Measurements from ENCODE around the gene ZMYND19.
A peak's percentile ranks its signal among the peaks of the same experiment; 100 is the strongest.
"Not testable (repeated sequence)": the region's sequence is repeated elsewhere in the genome, so short reads cannot be mapped to it uniquely, and the experiment has no call there.

ZMYND19 gene

DNA sequence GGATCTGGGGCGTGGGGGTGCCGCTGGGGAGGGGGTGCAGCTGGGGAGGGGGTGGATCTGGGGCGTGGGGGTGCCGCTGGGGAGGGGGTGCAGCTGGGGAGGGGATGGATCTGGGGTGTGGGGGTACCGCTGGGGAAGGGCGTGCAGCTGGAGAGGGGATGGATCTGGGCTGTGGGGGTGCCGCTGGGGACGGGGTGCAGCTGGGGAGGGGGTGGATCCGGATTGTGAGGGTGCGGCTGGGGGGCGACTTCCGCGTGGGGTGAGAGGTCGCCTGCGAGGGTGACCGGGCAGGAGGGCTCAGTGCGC, 39.4 kb downstream of the ZMYND19 start:
- H3K9me3 ChIP-seq; DNase-seq (ENCODE audit: low spot score in 2 of 2); H3K4me1 ChIP-seq; in situ Hi-C loops (cut with MboI; ENCODE audit: low sequenced_read_pairs); H3K27me3 ChIP-seq (ENCODE audit: low read depth): not testable (repeated sequence)
- peak overlapping the region; percentile 43 for H3K4me3 ChIP-seq
- H3K36me3 ChIP-seq (replicated peaks), result peaks cover 20% of the 10 kb centered on the region

DNA sequence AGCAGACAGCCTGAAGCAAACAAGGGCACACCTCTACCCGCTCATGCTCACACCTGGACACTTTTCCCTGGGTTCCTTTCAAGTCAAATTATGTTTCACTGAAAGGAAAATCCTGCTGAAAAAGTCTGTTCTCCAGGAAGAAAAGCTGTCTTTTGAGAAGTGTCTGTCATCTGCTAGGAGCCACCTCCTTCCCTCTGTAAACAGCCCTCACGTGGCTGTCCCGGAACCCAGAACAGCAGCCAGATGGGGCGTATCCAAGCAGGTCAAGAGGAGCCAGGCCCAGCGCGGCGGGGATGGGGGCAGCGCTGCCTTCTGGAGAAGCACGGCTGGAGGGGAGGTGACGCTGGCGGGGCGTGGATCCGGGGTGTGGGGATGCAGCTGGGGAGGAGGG, 40.1 kb downstream of the ZMYND19 start, which contains the start of gene PNPLA7:
PNPLA7 (minus strand) TSS at position 172 of the 391 bp plus-strand sequence. CDS start 205 bp downstream, outside the sequence.
- H3K27me3 ChIP-seq (ENCODE audit: low read depth), result no peaks in the 10 kb centered on the region
- H3K4me3 ChIP-seq, result peak within 1 kb of the TSS; percentile 43
- H3K4me1 ChIP-seq, result peaks cover 4% of the 10 kb centered on the region
- DNase-seq (ENCODE audit: low spot score in 2 of 2), result peak; percentile 68 to 88
- in situ Hi-C loops (cut with MboI; ENCODE audit: low sequenced_read_pairs), result no loop called here
- H3K36me3 ChIP-seq (replicated peaks), result peaks cover 14% of the 10 kb centered on the region
- H3K9me3 ChIP-seq, result no peaks in the 10 kb centered on the region

DNA sequence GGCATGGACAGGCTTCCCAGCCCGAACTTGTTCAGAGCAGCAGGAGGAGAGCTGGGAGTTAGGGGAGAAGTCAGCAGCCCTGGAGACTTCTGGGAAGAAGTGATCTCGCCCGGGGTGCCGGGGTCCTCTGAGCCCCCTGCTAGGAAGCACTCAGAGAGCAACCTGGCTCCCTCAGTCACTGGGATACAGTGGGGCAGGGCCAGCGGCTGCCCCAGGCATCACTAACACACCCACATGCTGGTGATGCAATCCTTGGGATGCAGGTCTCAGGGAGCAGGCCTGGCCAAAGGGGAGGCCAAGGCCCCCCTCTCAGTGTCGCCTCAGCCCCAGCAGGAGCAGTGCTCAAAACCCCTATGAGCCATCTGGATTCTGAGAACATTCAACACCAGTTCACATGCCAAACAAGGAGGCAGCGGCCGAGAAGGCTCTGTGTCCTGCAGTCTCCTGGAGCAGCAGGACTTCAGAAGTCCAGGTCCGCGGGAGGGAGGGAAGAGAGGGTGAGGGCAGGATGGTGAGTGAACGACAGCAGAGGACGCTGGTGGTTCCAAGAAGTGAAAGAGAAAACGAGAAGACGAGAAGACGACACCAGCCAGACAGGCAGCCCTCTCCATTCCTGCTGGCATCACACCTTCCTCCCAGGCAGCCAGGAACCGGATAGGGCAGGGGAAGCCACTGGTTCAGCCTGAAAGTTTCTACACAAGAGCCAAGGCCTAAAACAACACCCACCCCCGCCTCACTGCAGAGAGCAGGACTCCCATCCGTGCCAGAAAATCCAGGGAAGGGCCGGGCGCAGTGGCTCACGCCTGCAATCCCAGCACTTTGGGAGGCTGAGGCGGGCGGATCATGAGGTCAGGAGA, 42.4 kb downstream of the ZMYND19 start:
- Histone ChIP-seq H3K27me3 (ENCODE audit: low read depth) (no peaks in the 10 kb centered on the region), H3K4me1 (peaks cover 4% of the 10 kb centered on the region), H3K36me3 (replicated peaks) (no peaks in the 10 kb centered on the region; the same call in 1 of the 2 replicates), H3K9me3 (no peaks in the 10 kb centered on the region), H3K4me3 (no peak overlapping the region)
- in situ Hi-C loops (cut with MboI; ENCODE audit: low sequenced_read_pairs), result no loop called here
- no peak for DNase-seq (ENCODE audit: low spot score in 2 of 2)

DNA sequence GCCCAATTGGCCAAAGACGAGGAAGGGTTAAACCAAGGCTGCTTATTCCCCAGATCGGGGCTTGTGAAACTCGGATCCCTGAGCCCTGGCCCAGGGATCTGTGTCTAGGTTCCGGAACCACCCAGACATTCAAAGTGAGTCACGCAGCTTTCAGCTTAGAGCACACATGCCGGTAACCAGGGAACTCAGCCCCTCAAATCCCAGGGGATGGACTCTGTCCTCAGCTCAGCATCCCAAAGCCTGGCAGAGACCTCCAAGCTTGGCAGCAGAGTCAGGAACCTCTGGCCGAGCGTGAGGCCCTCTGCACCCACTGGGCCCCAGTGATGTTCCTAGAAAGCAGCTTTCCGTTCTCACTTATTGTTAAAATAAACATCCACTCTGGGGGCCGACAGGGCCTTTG, 45.2 kb downstream of the ZMYND19 start:
- no peak overlapping the region for H3K4me3 ChIP-seq
- no peak for DNase-seq (ENCODE audit: low spot score in 2 of 2)
- in situ Hi-C loops (cut with MboI; ENCODE audit: low sequenced_read_pairs), result no loop called here
- H3K4me1 ChIP-seq, result no peaks in the 10 kb centered on the region
- no peaks in the 10 kb centered on the region for H3K27me3 ChIP-seq (ENCODE audit: low read depth)
- no peaks in the 10 kb centered on the region for H3K9me3 ChIP-seq
- H3K36me3 ChIP-seq (replicated peaks), result no peaks in the 10 kb centered on the region

DNA sequence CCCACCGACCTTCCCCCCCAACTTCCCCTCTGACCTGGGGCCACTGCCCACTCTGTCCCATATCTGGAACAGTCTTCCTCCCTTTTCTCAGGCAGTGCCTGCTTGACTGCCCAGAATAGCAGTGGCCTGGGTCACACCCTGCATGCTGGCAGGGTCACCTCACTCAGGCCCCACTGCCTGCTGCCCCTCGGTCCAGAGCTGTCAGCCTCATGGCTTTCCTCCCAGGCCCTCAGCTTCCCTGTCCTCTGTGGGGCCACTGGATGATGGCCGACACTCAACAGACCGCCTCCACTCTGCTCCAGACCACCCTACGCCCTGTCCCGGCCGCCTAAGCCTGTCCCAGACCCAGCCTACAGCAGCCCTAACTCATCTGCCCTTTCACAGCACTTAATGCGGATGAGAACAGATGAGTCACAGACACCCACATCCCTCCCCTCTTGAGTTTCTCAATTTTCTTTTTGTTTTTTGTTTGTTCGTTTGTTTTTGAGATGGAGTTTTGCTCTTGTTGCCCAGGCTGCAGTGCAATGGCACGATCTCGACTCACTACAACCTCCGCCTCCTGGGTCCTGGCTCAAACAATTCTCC, 46.0 kb downstream of the ZMYND19 start:
- H3K9me3 ChIP-seq, result no peaks in the 10 kb centered on the region
- DNase-seq (ENCODE audit: low spot score in 2 of 2), result no peak
- H3K36me3 ChIP-seq (replicated peaks), result no peaks in the 10 kb centered on the region

DNA sequence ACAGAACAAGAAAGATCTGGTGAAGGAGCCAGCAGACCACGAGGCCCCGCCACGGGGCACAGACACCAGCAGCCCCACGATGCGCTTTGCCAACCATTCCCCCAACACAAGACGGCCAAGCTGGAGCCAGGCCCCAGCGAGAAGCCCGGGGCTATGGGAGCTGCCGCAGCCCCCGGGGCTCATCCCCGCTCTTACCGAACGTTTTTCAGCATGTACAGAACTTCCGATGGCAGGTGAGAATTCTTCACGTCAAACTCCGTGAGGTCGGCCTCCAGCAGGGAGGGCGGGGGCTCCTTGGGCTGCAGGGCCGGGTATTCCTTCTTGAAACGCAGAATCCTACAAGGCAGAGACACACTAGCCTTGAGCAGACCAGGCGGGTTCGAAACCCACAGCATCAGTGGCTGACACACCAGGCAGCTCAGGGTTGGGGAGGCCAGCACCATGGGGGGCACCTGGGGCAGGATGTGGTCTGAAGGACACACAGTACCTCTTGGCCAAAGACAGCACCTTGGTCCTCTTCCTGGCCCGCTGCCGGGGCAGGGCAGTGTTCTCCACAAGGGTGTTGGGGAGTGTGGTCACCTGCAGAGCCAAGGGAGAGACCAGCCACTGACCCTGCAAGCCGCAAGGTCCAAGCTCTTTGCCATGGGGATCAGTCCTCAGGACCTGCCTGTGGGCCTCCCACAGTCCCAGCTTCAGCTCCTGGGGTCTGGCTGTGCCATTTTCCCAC, 46.9 kb downstream of the ZMYND19 start:
- in situ Hi-C loops (cut with MboI; ENCODE audit: low sequenced_read_pairs), result no loop called here
- Histone ChIP-seq H3K9me3 (no peaks in the 10 kb centered on the region), H3K4me3 (no peak overlapping the region), H3K4me1 (no peaks in the 10 kb centered on the region), H3K36me3 (replicated peaks) (no peaks in the 10 kb centered on the region), H3K27me3 (ENCODE audit: low read depth) (no peaks in the 10 kb centered on the region)
- no peak for DNase-seq (ENCODE audit: low spot score in 2 of 2)

More for the DNA sequence above, 46.0 kb downstream of the ZMYND19 start:
- H3K4me3 ChIP-seq, result no peak overlapping the region
- H3K4me1 ChIP-seq, result no peaks in the 10 kb centered on the region
- no peaks in the 10 kb centered on the region for H3K27me3 ChIP-seq (ENCODE audit: low read depth)
- in situ Hi-C loops (cut with MboI; ENCODE audit: low sequenced_read_pairs), result no loop called here

DNA sequence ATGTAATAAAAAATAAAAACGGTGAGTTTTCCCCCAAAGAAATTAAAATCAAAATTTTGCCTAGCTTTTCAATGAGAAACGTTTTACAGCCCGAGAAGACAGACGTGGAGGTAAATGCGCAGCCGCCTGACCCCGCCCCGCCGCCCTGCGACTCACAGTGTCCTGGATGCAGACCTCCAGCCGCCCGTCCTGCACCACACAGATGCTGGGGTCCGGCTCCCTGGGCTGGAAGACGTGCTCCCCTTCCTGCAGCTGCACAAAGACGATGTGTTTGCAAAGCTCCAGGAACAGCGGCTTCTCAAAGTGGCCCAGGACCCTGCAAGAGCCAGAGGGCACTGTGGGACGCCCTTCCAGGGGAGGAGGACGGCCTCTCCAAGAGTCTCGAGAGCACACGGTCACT, 47.8 kb downstream of the ZMYND19 start:
- no peaks in the 10 kb centered on the region for H3K4me1 ChIP-seq
- no peaks in the 10 kb centered on the region for H3K36me3 ChIP-seq (replicated peaks)
- no peak for DNase-seq (ENCODE audit: low spot score in 2 of 2)
- H3K9me3 ChIP-seq, result no peaks in the 10 kb centered on the region
- no peak overlapping the region for H3K4me3 ChIP-seq
- in situ Hi-C loops (cut with MboI; ENCODE audit: low sequenced_read_pairs), result no loop called here
- no peaks in the 10 kb centered on the region for H3K27me3 ChIP-seq (ENCODE audit: low read depth)

DNA sequence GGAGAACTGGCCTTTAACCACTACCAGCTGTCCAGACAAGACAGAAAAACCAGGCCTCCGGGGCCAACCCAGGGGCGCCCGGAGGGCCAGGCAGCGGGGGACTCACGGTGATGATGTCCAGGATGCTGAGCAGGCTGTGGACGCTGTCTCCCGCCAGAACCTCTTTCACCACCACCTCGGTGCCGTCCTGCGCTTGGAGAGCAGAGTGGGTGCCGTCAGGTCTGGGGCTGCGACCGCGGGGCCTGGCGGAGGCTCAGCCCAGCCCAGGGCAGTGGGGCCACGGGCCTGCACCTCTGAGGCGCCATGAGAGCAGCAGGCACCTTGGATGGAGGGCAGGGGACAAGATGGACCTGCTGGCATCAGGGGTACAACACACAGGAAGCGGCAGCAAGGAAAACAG, 49.8 kb downstream of the ZMYND19 start:
- Histone ChIP-seq H3K27me3 (ENCODE audit: low read depth) (no peaks in the 10 kb centered on the region), H3K36me3 (replicated peaks) (no peaks in the 10 kb centered on the region), H3K9me3 (no peaks in the 10 kb centered on the region), H3K4me1 (no peaks in the 10 kb centered on the region), H3K4me3 (no peak overlapping the region)
- in situ Hi-C loops (cut with MboI; ENCODE audit: low sequenced_read_pairs), result no loop called here
- no peak for DNase-seq (ENCODE audit: low spot score in 2 of 2)

DNA sequence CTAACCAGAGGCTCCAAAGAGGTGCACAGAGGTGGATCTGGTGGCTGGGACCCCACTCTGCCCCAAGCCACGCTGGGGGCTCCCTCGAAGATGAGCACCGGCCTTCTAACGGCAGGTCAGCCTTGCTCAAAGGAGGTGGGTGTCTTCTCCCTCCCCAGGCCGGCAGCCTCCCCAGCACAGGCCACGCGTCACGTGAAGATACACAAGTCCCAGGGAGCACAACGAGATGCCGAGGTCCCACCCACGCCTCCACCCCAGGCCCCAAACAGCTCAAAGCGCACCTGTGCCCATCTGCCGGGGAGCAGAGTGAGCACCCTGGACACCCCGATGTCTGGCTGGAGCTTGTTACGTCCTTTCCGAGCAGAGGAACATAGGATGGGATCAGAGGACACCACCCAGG, 52.3 kb downstream of the ZMYND19 start:
- in situ Hi-C loops (cut with MboI; ENCODE audit: low sequenced_read_pairs), result no loop called here

DNA sequence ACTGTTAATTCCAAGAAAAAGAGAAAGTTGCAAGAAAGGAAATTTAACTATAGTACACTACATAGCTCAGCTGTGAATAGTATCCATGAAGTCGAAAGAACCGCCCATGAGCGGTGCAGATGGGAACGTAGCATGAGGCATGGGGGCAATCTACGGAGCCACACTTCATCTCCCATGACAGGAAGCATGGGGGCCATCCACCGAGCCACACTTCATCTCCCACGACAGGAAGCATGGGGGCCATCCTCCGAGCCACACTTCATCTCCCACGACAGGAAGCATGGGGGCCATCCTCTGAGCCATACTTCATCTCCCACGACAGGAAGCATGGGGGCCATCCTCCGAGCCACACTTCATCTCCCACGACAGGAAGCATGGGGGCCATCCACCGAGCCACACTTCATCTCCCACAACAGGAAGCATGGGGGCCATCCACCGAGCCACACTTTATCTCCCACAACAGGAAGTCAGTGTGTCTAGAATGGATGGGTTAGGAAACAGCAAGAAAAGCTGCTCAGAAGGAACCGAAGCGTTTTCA, 53.6 kb downstream of the ZMYND19 start:
- H3K9me3 ChIP-seq; DNase-seq (ENCODE audit: low spot score in 2 of 2); in situ Hi-C loops (cut with MboI; ENCODE audit: low sequenced_read_pairs): not testable (repeated sequence)

More for the DNA sequence above, 52.3 kb downstream of the ZMYND19 start:
- Histone ChIP-seq H3K27me3 (ENCODE audit: low read depth) (no peaks in the 10 kb centered on the region), H3K4me1 (peaks cover 7% of the 10 kb centered on the region; the same call in 1 of the 2 replicates), H3K4me3 (no peak overlapping the region), H3K36me3 (replicated peaks) (no peaks in the 10 kb centered on the region), H3K9me3 (no peaks in the 10 kb centered on the region)
- no peak for DNase-seq (ENCODE audit: low spot score in 2 of 2)

DNA sequence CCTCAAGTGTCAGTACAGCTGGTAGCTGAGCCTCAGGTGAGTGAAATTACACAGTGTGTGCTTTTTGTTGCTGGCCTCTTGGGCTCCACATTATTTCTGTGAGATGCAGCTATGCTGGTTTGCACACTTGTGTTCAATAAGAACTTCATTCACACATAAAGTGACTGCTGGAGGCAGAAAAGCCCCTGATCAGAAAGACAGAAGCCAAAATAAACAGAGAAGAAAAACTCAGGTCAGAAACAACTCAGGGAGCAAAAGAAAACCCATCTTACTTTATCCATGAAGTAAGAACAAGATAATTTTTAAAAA, 55.2 kb downstream of the ZMYND19 start:
- Histone ChIP-seq H3K4me3 (no peak overlapping the region), H3K27me3 (ENCODE audit: low read depth) (no peaks in the 10 kb centered on the region), H3K9me3 (no peaks in the 10 kb centered on the region), H3K4me1 (peaks cover 7% of the 10 kb centered on the region; the same call in 1 of the 2 replicates), H3K36me3 (replicated peaks) (no peaks in the 10 kb centered on the region)
- no peak for DNase-seq (ENCODE audit: low spot score in 2 of 2)
- in situ Hi-C loops (cut with MboI; ENCODE audit: low sequenced_read_pairs), result no loop called here

More for the DNA sequence above, 53.6 kb downstream of the ZMYND19 start:
- H3K4me3 ChIP-seq; H3K4me1 ChIP-seq; H3K36me3 ChIP-seq (replicated peaks); H3K27me3 ChIP-seq (ENCODE audit: low read depth): not testable (repeated sequence)

DNA sequence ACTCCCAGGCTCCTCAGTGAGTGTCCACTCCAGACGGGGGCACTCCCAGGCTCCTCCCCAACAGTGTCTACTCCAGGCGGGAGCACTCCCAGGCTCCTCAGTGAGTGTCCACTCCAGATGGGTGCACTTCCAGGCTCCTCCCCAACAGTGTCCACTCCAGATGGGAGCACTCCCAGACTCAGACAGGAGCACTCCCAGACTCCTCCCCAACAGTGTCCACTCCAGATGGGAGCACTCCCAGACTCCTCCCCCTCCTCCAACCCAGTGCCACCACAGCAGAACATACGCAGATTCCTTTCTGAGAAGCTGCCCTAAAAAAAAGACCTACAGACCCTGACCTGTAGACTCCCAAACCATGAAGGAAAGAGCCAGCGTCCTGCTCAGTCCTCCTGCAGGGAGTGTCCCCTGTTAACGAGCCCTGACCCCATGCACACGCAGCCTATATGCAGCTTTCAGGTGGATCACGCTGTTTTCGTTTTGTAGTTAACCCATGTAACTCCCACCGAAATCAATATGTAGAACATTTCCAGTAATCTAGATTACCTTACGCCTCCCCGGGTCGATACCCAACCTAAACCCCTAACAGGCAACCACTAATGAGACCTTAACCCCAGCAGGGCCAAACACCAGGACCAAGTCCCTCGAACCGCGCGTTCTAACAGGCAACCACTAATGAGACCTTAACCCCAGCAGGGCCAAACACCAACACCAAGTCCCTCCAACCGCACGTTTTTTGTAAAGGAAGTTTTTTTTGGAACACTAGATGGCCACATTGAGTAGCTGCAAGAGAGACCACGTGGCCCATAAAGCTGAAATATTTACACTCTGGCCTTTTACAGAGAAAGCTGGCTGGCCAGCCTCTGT, 55.8 kb downstream of the ZMYND19 start:
- in situ Hi-C loops (cut with MboI; ENCODE audit: low sequenced_read_pairs), result no loop called here
- no peaks in the 10 kb centered on the region for H3K36me3 ChIP-seq (replicated peaks)
- H3K4me3 ChIP-seq, result no peak overlapping the region
- no peaks in the 10 kb centered on the region for H3K9me3 ChIP-seq
- peaks cover 7% of the 10 kb centered on the region; the same call in 1 of the 2 replicates for H3K4me1 ChIP-seq
- H3K27me3 ChIP-seq (ENCODE audit: low read depth), result no peaks in the 10 kb centered on the region
- DNase-seq (ENCODE audit: low spot score in 2 of 2), result peak; percentile 63 to 81

DNA sequence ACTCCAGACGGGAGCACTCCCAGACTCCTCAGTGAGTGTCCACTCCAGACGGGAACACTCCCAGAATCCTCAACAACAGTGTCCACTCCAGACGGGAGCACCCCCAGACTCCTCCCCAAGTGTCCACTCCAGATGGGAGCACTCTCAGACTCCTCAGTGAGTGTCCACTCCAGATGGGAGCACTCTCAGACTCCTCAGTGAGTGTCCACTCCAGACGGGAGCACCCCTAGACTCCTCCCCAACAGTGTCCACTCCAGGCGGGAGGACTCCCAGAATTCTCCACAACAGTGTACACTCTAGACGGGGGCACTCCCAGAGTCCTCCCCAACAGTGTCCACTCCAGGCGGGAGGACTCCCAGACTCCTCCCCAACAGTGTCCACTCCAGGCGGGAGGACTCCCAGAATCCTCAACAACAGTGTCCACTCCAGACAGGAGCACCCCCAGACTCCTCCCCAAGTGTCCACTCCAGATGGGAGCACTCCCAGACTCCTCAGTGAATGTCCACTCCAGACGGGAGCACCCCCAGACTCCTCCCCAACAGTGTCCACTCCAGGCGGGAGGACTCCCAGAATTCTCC, 57.3 kb downstream of the ZMYND19 start:
- H3K9me3 ChIP-seq; H3K4me3 ChIP-seq; DNase-seq (ENCODE audit: low spot score in 2 of 2); H3K4me1 ChIP-seq; H3K27me3 ChIP-seq (ENCODE audit: low read depth); H3K36me3 ChIP-seq (replicated peaks); in situ Hi-C loops (cut with MboI; ENCODE audit: low sequenced_read_pairs): not testable (repeated sequence)

Measured in HAP-1 (cell line).